HG03469 (cell line): ENCODE results near the gene RNF223.

Source experiments
- ATAC-seq: cut with Tn5 transposase; IDR thresholded peaks from one replicate; pipeline ENCODE4 v1.9.1; 2021; ENCODE audit warnings: mild to moderate bottlenecking, moderate library complexity, moderate number of reproducible peaks; ENCODE audit not compliant: unreplicated experiment

Gene RNF223

DNA sequence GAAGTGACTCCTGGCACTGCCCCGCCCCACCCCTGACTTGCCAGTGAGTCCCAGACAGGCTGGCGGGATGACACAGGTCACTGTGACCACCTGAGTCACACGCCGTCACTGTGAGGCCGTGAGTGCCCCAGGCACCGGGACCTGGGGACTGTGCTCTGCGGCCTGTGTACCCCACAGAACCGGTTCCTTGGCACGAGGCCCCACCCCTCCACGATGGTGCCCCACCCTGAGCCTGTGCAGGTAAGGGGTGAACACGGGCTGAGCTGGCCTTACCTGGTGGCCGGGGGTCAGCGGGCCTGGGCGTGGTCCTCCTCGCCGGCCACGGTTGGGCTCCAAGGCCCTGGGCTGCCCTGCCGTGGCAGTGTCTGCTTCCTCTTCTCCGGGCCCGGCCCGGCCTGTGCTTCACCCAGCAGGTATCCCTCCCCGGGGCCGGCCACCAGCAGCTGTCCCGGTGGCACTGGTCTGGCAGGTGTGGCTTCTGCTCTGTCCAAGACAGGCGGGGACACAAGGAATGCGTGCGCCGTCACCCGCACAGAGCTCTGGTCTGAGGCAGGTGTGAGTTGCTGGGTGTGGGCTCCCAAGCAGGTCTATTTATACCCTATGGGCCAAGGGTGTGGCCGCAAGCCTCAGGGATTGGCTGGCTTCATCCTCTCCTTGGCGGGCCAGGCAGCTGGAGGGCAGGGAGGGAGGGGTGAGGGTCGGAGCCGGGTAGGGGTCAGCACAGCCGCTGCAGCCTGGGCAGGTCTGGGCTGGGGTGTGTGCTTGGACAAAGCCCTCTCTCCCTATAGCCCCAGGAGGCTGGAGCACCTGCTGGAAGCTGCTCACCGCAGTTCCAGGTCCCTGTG is at the start of gene RNF223:
Gene RNF223 (minus strand): TSS at position 564 of the 845 bp plus-strand sequence. CDS start 1,740 bp downstream, outside the sequence.
- no peak for ATAC-seq

DNA sequence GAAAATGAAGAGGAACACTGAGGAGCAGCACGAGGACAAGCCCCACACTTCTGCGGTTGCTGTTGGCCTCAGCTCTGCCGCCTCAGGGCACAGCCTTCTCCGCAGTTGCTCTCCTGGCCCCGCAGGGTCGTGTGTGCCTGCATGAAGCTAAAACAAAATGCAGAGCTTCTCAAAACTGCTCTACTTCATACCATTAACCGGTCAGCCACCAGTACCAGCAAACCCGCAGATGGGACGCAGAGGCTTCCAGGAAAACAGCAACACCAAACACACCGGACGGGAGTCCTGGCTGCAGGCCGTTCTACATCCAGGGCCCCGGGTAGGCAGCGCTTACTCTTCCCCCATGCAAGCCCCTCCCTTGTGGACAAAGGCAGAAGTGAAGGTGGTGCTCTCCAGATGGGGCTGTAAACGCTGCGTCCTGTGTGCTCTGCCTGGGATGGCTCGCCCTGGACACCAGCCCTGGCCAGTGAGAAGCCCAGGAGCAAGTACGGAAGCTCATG is 48.9 kb upstream of the RNF223 start:
- ATAC-seq = no peak

DNA sequence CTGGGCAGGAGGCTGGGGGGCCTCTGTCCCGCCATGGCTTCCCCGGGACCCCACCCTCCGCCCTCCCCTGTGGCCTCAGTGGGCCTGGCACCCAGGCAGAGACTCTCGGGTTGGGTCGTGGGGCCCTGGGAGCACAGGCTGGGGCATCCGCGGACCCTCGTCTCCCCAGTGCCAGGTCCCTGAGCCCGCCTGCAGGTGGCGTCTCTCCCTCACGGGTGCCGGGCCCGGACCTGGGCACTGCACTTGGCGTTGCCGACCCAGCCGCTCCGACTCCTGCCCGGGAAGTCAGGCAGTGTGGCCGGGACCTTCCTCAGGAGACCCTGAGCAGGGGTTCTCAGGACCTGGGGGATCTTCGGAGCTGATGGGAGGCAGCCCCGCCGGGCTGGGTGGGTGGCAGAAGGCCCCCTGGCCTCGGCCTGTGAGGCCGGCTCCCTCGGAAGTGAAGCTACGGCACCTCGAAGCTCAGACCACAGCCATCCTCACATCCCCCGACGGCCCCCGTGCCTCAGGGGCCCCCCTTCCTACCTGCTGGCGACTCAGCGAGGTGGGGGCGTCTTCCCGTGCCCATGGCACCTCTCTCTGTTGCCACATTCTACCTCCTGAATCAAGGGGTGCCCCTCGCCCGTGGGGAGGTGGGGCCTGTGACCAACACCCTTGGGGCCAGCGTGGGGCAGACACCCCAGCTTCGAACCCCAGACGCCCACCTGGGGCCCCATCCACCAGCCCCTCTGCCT is 48.1 kb upstream of the RNF223 start:
- ATAC-seq = no peak

DNA sequence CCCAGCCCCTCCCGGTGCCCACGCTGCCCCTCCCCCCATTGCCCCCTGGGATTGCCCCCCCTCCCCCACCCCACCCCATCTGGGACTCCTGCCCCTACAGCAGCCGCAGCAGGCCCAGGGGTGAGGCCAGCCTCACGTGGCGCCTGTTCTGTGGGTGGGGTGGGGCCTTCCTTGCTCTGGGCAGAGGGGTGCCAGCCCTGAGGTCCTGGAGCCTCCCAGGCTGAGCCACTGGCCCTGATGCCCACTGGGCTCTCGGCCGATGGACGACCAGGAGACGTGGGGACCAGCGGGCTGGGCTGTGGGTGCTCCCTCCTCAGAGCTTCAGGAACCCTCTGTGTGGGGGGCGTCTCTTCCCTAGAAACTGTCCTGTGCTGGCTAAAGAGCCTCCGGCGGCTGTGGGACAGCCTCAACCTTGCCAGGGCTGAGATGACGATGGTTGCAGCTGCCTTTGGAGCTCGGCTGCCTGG is 47.5 kb upstream of the RNF223 start:
- ATAC-seq = no peak

DNA sequence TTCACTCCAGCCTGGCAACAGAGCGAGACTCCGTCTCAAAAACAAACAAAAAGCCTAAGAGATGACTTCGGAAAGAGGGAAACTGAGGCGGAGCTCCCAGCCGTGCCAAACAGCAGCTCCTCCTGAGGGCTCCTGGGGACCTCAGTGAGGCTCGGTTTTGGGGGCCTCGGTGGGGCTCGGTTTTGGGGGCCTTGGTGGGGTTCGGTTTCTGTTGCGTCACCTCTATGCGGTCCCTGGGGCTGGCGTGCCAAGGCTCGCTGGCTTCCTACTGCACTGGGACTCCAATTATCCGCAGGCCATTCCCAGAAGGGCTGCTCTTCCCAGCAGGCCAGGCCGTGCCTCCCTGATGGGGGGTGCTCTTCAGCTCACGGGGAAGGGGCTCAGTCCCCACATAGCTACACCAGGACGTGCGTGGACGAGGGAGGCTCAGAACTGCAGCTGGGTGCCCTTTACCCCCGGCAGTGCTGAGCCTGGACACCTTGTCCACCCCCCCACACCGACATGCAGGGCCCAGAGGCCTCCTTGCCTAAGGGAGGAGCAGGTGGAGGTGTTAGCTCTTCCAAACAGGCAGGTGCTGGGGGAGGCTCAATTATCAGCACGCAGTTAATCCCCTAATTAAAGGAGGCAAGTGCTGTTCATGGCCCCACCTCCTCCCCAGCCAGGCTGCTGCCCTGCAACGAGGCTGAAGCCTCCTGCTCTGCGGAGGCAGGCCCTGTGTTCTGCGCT is 46.9 kb upstream of the RNF223 start:
- no peak for ATAC-seq

DNA sequence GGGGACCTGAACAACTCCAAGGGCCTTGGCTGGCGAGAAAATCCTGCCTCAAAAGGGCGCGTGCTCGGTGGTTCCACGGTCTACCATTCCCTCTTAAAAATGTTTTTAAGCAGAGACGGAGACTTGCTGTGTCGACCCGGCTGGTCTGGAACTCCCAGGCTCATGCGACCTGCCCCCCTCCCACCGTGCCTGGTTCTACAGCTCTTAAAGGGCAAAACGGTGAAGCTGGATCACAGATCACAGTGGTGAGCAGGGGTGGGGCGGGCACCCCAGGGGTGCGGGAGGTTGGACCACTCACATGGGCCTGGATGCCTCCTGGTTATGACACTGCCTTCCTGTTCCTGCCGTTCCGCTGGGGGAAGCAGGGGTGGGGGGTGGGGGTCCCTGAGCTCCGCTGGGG is 46.0 kb upstream of the RNF223 start:
- no peak for ATAC-seq

DNA sequence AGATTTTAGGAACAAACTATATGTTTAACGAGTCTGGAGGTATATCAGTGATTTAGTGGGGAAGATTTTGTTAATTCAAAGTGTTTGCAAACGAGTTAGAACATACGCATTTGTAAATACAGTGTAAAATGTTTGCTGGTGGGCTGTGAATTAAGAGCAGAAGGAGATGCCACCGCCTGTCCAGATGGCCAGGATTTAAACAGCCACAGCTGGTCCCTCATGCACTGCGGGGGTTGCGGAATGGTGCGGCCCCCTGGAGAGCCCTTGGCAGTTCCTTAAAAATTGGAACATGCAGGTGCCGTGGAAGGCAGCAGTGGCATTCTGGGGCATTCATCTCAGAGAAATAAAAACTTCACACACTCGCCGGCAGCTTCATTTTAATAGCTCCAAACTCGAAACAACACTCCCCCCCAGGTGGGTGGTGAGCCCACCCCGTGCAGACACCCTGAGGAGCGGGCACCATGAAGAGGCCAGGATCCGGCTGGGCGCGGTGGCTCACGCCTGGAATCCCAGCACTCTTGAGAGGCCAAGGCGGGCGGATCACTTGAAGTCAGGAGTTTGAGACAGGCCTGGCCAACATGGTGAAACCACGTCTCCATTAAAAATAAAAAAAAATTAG is 45.3 kb upstream of the RNF223 start:
- no peak for ATAC-seq

DNA sequence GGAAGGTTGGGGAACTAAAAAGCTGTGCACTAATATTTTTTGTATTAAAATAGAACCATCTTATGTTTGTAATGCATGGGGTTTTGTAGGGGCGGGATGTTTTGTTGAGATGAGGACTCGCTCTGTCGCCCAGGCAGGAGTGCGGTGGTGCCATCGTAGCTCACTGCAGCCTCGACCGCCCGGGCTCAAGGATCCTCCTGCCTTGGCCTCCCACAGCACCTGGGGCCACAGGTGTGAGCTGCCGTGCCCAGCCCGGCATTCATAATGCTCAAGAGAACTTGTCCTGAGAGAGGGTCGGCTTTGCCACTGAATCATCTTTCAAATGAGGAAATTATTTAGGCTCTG is 44.7 kb upstream of the RNF223 start:
- no peak for ATAC-seq

DNA sequence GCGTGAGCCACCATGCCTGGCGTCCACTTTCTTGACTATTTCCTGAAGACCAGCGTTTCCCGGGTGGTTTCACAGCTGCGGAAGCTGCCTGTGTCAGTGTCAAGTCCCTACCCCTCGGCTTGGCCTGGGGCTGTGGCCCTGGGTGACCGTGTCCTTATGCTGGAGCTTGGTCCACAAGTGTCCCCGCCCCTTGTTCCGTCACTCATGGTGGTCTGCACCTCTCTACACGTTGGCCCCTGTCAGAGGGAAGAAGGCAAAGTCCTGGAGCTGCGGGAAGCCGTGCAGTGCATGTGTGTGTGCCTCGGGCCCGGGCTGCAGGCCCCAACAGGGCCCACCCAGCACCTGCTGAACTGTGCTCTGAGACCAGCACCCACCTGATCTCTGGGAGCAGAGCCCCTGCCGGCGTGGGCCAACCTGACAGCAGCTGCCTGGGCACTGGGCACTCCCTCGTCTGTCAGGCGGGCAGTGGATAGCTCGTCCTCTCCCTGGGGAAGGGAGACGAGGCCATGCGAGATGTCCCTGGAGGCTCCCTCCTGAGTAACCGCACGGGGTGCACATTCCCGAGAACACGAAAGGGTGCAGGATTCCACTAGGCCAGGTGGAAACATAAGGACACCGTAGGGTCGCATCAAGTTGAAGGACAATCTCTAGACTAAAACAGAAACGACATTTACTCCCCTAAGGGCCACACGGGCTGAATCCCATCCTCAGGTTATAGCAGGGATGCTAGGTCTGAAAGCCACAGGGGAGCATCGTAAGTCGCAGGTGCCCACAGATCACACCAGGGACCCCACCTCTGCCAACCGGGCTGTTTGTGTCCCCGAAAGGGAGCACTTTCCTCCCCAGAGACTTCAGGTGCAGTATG is 44.1 kb upstream of the RNF223 start:
- no peak for ATAC-seq

DNA sequence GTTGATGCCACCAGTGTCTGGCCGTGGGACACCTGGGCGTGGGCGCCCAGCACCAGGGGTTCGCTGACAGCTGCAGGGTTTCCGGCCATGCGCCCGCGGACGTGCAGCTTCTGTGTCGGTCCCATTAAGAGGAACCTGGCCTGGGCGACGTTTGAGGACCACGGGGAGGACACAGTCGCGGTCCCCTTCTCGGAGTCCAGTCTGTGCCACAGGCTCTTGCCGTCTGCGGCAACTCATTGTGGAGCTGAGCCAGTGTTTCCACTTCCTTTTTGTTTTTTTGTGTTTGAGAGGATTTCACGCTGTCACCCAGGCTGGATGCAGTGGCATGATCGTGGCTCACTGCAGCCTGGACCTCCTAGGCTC is 43.3 kb upstream of the RNF223 start:
- no peak for ATAC-seq

DNA sequence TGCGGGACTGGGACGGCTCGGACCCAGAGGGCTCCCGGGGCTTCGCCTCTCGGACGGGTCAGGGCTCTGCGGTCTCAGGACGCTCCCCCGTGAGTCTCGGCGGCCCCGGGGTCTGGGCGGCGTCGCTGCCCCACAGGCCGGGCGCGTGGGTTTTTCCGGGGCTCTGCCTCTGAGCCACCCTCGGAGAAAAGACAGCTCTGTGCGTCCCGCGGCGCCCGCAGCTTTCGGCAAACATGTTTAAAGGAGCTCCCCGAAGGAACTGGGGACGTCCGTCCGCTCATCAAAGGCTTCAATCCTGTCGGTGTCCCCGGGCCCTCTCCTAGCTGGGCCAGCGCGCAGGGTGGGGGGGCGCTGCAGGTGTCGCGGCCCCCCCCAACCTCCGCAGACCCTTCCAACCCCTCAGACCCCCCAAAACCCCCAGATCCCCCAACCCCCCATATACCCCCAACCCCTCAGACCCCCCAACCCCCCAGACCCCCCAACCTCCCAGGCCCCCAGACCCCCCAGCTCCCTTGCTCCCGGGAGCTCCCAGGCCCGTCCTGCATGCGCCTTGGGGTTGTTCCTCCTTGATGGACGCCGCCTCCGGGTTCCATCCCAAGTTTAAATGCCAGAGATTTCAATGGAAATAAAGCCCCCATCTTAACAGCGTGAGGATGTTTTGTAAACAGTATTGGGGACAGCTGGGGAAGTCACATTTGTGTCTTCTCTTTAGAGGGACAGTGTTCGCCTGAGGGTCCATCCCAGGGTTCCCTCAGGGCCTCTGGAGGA is 42.8 kb upstream of the RNF223 start:
- ATAC-seq = no peak

DNA sequence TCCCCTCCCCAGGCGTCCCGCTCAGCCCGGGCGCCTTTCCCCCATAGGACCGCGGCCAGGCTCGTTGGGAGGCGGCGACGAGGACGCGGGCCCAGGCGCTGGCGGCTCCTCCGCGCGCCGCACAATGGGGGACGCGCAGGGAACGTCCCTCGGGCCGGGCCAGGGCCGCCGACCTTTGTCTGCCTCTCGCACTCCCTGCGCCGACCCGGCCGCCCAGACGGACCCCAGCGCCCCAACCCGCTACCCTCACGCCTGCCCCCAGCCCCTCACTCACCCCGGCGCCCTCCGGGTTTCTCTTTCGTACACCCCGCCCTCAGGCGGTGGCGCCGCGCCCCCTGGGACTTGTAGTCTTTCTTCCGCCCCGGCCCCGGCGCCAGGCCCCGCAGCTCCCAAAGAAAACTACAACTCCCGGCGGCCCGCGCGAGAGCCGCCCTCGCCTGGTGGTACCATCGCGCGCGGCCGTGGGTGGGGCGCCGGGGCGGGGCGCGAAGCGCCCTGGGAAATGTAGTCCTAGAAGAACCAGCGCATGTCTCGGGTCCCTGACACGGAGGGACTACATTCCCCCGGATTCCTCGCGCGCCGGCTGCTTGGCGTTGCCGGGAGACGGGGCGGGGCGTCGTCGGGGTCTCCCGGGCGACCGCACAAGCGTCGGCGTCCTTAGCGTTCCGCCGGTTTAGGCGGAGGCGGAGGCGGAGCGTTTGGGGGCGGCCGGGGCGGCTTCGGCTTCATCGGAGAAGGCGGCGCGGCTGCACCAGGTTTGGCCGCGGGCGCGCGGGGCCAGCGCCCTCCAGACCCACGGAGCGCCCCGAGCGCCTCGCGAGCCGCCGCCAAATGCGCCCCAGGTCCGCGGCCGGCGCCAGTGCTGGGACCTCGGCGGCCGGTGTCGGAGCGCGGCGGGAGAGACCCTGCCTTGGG is 41.9 kb upstream of the RNF223 start, which contains the start of gene C1orf159:
Gene C1orf159 (minus strand): TSS at position 304 of the 915 bp plus-strand sequence. CDS start 24,546 bp downstream, outside the sequence.
- ATAC-seq = peak; percentile 87

DNA sequence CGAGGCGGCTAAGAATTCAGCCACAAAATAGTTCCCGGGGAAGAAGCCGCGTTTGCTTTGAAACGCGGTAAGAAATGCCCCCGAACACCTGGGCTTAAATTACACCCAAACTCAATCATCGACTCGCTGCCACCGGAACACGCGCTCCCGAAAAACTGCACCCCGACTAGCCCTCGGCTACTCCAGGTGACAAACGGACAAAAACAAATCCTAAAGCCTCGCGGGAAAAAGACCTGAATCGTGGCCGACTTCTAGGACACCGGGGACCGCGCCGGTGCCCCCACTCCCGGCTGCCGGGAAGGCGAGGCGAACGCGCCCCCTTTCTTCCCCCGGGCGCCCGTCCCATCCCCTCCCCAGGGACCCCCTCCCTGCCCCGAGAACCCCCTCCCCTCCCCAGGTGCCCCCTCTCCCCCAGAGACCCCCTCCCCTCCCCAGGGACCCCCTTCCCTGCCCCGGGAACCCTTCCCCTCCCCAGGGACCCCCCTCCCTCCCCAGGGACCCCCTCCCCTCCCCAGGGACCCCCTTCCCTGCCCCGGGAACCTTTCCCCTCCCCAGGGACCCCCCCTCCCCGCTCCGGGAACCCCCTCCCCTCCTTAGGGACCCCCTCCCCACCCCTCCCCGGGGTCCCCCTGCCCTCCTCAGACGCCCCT is 41.2 kb upstream of the RNF223 start:
- no peak for ATAC-seq

DNA sequence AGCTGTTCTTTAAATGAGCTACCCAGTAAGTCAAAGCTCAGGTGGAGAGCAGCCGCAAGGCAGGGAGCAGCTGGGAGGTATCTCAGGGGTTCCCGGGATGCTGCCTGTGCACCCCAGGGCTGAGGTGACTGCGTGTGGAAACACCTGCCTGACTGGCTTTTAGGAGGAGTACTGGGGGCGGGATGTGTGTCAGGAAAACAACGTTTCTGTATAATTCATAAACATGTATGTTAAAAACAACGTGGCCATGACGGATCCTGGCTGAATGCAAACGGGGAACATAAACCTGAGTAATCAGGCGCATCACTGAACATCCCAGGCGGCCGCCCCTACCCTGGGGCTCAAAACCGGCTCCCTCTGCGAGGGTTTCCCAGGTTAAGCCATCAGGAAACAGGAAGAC is 40.3 kb upstream of the RNF223 start:
- ATAC-seq = no peak

DNA sequence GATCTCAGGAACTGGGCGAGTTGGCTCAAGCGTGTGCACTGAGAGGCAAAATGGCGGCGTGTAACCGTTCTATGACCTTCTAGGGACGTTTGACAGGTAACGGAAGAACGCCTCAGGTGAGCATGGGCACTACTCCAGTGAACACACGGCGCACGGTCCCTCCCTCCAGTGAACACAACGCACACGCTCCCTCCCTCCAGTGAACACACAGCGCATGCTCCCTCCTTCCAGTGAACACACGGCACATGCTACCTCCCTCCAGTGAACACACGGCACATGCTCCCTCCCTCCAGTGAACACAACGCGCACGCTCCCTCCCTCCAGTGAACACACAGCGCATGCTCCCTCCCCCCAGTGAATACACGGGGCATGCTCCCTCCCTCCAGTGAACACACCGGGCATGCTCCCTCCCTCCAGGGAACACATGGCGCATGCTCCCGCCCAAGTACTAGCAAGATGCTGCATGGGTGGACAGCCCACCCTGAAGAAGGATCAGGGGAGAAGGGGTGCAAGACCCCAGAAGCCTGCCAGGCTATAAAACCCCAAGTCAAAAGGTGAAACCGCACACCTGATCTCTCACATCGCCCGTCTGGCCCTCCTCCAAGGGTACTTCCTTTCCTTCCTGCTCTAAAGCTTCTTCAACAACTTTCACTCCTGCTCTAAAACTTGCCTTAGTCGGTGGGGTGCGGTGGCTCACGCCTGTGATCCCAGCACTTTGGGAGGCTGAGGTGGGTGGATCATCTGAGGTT is 38.3 kb upstream of the RNF223 start:
- ATAC-seq = no peak

DNA sequence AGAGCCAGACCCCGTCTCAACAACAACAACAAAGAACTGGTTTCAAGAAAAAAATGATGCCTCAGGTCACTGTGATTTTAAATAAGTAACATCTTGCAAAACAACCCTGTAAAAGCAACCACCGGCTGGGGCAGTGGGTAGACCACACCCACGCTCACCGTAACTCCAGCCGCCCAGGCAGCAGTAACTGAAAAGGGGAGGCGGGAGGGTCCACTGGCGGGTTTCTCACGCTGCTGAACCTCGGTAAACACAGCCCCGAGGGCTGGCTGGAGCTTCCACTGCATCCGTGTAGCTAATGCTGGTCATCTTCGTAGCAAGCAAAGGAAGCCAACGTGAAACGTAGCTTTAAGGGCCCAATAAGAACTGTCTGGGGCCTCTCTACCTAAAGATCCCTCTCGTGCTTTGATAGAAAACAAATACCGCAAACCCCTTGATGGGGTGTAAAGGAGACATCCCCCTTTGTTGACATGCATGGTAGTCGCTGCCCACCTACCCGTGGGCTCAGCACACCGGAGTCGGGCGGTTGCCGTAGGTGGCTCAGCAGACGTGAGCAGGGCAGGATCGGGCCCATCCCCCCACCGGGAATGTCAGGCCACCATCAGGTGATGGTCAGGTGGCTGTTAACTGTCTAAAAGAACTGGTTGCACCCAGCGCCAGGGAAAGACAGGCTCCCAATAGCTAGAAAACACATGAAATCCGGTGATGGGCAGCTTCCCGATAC is 37.6 kb upstream of the RNF223 start:
- no peak for ATAC-seq
